GM18519 (cell line): ENCODE data around the gene HES3.

ENCODE experiments used
- ATAC-seq: cut with Tn5 transposase; IDR thresholded peaks from one replicate; pipeline ENCODE4 v1.9.1; 2021; ENCODE audit warnings: mild to moderate bottlenecking, moderate library complexity; ENCODE audit not compliant: unreplicated experiment, low FRiP score

The HES3 gene

GRCh38 chr1:6276811-6277555 lies 33.0 kb downstream of the HES3 start:
- ATAC-seq, result no peak

- ATAC-seq, result no peak
These were observed 34.3 kb downstream of the HES3 start for GRCh38 chr1:6278263-6278662.

- no peak for ATAC-seq
These were observed 35.1 kb downstream of the HES3 start for GRCh38 chr1:6279066-6279465.

GRCh38 chr1:6279613-6280383 lies 35.8 kb downstream of the HES3 start:
- no peak for ATAC-seq

- ATAC-seq, result no peak
These were observed 36.9 kb downstream of the HES3 start for GRCh38 chr1:6280761-6281451.

- no peak for ATAC-seq
These were observed 37.8 kb downstream of the HES3 start for GRCh38 chr1:6281511-6282402.

GRCh38 chr1:6282577-6283270 lies 38.7 kb downstream of the HES3 start:
- no peak for ATAC-seq

GRCh38 chr1:6285336-6285735 lies 41.4 kb downstream of the HES3 start:
- no peak for ATAC-seq

GRCh38 chr1:6286266-6286665 lies 42.3 kb downstream of the HES3 start:
- ATAC-seq, result no peak

- no peak for ATAC-seq
These were observed 43.0 kb downstream of the HES3 start for GRCh38 chr1:6287029-6287428.

GRCh38 chr1:6287431-6287886 lies 43.5 kb downstream of the HES3 start:
- no peak for ATAC-seq

GRCh38 chr1:6288026-6288425 lies 44.0 kb downstream of the HES3 start:
- no peak for ATAC-seq

GRCh38 chr1:6288665-6289064 lies 44.7 kb downstream of the HES3 start:
- no peak for ATAC-seq

GRCh38 chr1:6292102-6292501 lies 48.1 kb downstream of the HES3 start:
- ATAC-seq, result no peak

- no peak for ATAC-seq
These were observed 50.3 kb downstream of the HES3 start for GRCh38 chr1:6294080-6294889.

GRCh38 chr1:6294890-6295556 lies 51.0 kb downstream of the HES3 start:
- ATAC-seq, result no peak
